Panc1 (cell line): ENCODE data around the gene THBS2. TPM values are rescaled to one million over a fixed set of nuclear protein-coding genes. Genes with fewer than 3 reads are reported as not detected.

Source experiments
- ATAC-seq: fragments of 200-7000 bp; cut with Tn5 transposase; 2 replicates; pipeline ENCODE4 v1.9.1; 2020; ENCODE audit warnings: mild to moderate bottlenecking, moderate library complexity
- BruUV-seq: library from RNA; stranded (reverse); fragments of 400-500 nt; replicated peaks from 2 replicates; lab custom pipeline; 2021; lab: Mats Ljungman, UMichigan
- CTCF ChIA-PET: fragments of 300-600 bp; sonication (Branson Sonifier 250); formaldehyde crosslinking; loops from one replicate; lab custom pipeline; 2022; ENCODE audit warnings: antibody characterized with exemption; lab: Charles Lee
- POLR2A ChIA-PET: fragments of 300-600 bp; sonication (Branson Sonifier 250); formaldehyde crosslinking; loops from one replicate; lab custom pipeline; 2022; ENCODE audit warnings: antibody characterized with exemption; lab: Charles Lee
- DNase-seq: peaks from one replicate; pipeline ENCODE4 v3.0.0-alpha.2; 2010; ENCODE audit warnings: low read depth, low spot score
- H3K27ac ChIP-seq: 2 replicates; pipeline ENCODE4 v1.5.1; 2011; ENCODE audit warnings: mild to moderate bottlenecking, low read length, inconsistent platforms
- H3K27me3 ChIP-seq: fragments of 200-500 bp; sonication (Bioruptor generic); 2 replicates; pipeline ENCODE4 v1.6.0; 2014; ENCODE audit warnings: low read length, inconsistent platforms; ENCODE audit not compliant: control insufficient read depth, insufficient read depth
- H3K36me3 ChIP-seq: fragments of 200-500 bp; sonication (Bioruptor generic); 2 replicates; pipeline ENCODE4 v1.5.1; 2014; ENCODE audit warnings: inconsistent platforms, mild to moderate bottlenecking, low read length, moderate library complexity; ENCODE audit not compliant: control insufficient read depth, insufficient read depth
- H3K4me1 ChIP-seq: 2 replicates; pipeline ENCODE4 v1.5.1; 2011; ENCODE audit warnings: inconsistent platforms, mild to moderate bottlenecking, low read length, moderate library complexity; ENCODE audit not compliant: control insufficient read depth, insufficient read depth
- H3K4me3 ChIP-seq, 2 experiments: 2 replicates each; pipeline ENCODE4 v1.5.1; 2011 to 2012; ENCODE audit warnings: low read depth in 2 of 2, low read length in 2 of 2, mild to moderate bottlenecking in 2 of 2, inconsistent platforms in 1 of 2, moderate library complexity in 1 of 2
- H3K9me3 ChIP-seq: fragments of 200-500 bp; sonication (Bioruptor generic); 2 replicates; pipeline ENCODE4 v1.5.1; 2014; ENCODE audit warnings: low read depth, mild to moderate bottlenecking, inconsistent platforms, low read length, moderate library complexity; ENCODE audit not compliant: control insufficient read depth, insufficient read depth
- CTCF ChIP-seq: fragments of 450-650 bp; IDR thresholded peaks from 2 replicates; pipeline ENCODE4 v1.5.1; 2017; ENCODE audit warnings: mild to moderate bottlenecking
- POLR2AphosphoS5 ChIP-seq: IDR thresholded peaks from 2 replicates; pipeline ENCODE4 v1.6.1; 2012; ENCODE audit warnings: mild to moderate bottlenecking, low read depth, low read length, moderate library complexity
- SIN3A ChIP-seq: IDR thresholded peaks from 2 replicates; pipeline ENCODE4 v1.6.1; 2012; ENCODE audit warnings: low read depth, mild to moderate bottlenecking, low read length, moderate library complexity, borderline replicate concordance; ENCODE audit not compliant: insufficient read depth
- TCF7L2 ChIP-seq: IDR thresholded peaks from 2 replicates; pipeline ENCODE4 v1.6.1; 2011; ENCODE audit warnings: mild to moderate bottlenecking, low read depth, low read length, inconsistent platforms
- in situ Hi-C: cut with HindIII; loops from 2 replicates; pipeline ENCODE4 v1.10.0; 2016; ENCODE audit warnings: low sequenced_read_pairs, low pct_unique_long_range_greater_than_20kb
- intact Hi-C: fragments of 100-400 bp; cut with micrococcal nuclease; formaldehyde crosslinking; loops from one replicate; pipeline ENCODE4 v1.10.0; 2022; ENCODE audit not compliant: unreplicated experiment
- total RNA-seq: library from RNA; stranded (reverse); gene quantifications from one replicate; pipeline ENCODE4 v1.2.1, GENCODE V29; 2021; ENCODE audit not compliant: unreplicated experiment
- TF ChIP-seq, protein P1 (sequence below), 2 experiments: IDR thresholded peaks; 2 replicates each; pipeline ENCODE4 v1.6.1; 2011 to 2012; ENCODE audit warnings: low read depth in 2 of 2, control low read depth in 1 of 2, low read length in 1 of 2, mild to moderate bottlenecking in 1 of 2, moderate library complexity in 1 of 2; ENCODE audit not compliant: insufficient read depth in 1 of 2

THBS2 gene
- total RNA-seq, 1 experiment from 2014 or later, result 0.05 TPM

DNA sequence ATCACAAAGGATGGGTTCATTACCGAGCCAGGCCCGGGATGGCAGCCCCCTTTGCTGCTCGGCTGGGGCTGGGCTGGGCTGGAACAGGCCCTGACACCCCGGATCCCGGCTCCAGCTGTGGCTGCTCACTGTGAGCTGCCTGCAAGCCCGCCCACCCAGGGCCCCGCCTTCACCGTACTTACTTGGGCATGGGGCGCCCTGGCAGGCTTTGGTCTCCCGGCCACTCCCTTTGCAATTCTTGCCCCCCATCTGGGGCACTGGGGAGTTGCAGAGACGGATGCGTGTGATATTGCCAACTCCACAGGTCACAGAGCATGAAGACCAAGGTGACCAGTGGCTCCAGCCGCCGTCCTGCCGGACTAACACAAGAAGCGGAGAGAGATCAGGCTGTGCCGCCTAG lies 16.7 kb downstream of the THBS2 start:
- no peaks in the 10 kb centered on the region for H3K27me3 ChIP-seq
- H3K4me1 ChIP-seq, result no peaks in the 10 kb centered on the region
- CTCF ChIA-PET, result no interaction called here
- POLR2A ChIA-PET, result no interaction called here
- TF ChIP-seq POLR2AphosphoS5 (no peak), CTCF (no peak), TCF7L2 (no peak), SIN3A (no peak)
- TF ChIP-seq, protein P1, sequence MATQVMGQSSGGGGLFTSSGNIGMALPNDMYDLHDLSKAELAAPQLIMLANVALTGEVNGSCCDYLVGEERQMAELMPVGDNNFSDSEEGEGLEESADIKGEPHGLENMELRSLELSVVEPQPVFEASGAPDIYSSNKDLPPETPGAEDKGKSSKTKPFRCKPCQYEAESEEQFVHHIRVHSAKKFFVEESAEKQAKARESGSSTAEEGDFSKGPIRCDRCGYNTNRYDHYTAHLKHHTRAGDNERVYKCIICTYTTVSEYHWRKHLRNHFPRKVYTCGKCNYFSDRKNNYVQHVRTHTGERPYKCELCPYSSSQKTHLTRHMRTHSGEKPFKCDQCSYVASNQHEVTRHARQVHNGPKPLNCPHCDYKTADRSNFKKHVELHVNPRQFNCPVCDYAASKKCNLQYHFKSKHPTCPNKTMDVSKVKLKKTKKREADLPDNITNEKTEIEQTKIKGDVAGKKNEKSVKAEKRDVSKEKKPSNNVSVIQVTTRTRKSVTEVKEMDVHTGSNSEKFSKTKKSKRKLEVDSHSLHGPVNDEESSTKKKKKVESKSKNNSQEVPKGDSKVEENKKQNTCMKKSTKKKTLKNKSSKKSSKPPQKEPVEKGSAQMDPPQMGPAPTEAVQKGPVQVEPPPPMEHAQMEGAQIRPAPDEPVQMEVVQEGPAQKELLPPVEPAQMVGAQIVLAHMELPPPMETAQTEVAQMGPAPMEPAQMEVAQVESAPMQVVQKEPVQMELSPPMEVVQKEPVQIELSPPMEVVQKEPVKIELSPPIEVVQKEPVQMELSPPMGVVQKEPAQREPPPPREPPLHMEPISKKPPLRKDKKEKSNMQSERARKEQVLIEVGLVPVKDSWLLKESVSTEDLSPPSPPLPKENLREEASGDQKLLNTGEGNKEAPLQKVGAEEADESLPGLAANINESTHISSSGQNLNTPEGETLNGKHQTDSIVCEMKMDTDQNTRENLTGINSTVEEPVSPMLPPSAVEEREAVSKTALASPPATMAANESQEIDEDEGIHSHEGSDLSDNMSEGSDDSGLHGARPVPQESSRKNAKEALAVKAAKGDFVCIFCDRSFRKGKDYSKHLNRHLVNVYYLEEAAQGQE (IDR thresholded peaks at IDR 0.05; ENCODE audit: insufficient read depth in 1 of 2, low read depth in 2 of 2, low read length in 1 of 2), result no peak
- no TSS peak for BruUV-seq
- intact Hi-C loops, result no loop called here
- no peaks in the 10 kb centered on the region for H3K36me3 ChIP-seq
- ATAC-seq, result no peak
- H3K9me3 ChIP-seq, result no peaks in the 10 kb centered on the region
- H3K27ac ChIP-seq, result no peak overlapping the region
- no peak overlapping the region for H3K4me3 ChIP-seq
- in situ Hi-C loops, result no loop called here
- DNase-seq, result no peak

DNA sequence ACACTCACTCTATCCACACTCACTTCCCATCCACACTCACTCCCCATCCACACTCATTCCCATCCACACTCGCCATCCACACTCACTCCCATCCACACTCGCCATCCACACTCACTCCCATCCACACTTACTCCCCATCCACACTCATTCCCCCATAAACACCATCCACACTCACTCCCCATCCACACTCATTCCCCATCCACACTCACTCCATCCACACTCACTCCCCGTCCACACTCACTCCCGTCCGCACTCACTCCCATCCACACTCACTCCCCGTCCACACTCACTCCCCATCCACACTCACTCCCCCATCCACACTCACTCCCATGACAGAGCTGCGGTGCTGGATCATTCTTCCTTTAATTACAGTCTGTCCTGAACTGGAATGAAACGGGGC lies 17.1 kb downstream of the THBS2 start:
- Histone ChIP-seq H3K9me3 (no peaks in the 10 kb centered on the region), H3K27me3 (no peaks in the 10 kb centered on the region), H3K27ac (no peak overlapping the region), H3K4me3 (no peak overlapping the region), H3K36me3 (no peaks in the 10 kb centered on the region), H3K4me1 (no peaks in the 10 kb centered on the region)
- DNase-seq, result no peak
- in situ Hi-C loops (no loop called here), intact Hi-C loops (no loop called here)
- CTCF ChIA-PET, result no interaction called here
- POLR2A ChIA-PET, result no interaction called here
- TF ChIP-seq SIN3A (no peak), CTCF (no peak), TCF7L2 (no peak), POLR2AphosphoS5 (no peak)
- TF ChIP-seq, protein P1 (IDR thresholded peaks at IDR 0.05; ENCODE audit: insufficient read depth in 1 of 2, low read depth in 2 of 2, low read length in 1 of 2), result no peak
- ATAC-seq, result no peak
- no TSS peak for BruUV-seq
